Measurements from ENCODE around the gene ZNF280B. TPM values are rescaled to one million over a fixed set of nuclear protein-coding genes. Genes with fewer than 3 reads are reported as not detected.

The ZNF280B gene
- total RNA-seq, 3 donors from 2014 or later (not counting 1 experiment from before 2014, with no cell fraction given): 0.99 to 1.8 (median 1.6) TPM

DNA sequence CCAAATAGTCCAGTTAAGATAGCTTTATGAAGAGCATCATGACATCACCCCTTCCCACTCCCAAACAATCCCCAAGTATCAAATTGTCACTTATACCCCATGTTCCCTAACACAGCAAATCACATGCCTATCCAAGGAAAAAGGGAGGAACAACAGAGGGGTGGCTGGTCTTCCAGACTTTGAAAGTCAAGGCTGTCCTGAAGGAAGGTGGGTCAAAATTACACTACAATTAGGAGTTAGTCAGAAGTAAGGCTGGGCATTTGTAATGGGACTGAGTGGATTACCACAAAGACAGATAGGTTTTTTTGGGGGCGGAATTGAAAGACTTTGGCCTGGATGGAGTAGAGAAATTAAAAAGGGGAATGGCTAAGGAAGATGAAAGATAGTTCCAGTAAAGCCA, 44.6 kb upstream of the ZNF280B start:
- Histone ChIP-seq H3K27me3 (ENCODE audit: control insufficient read depth, insufficient read depth, low read length) (no peaks in the 10 kb centered on the region), H3K36me3 (ENCODE audit: control insufficient read depth, insufficient read depth, low read length) (no peaks in the 10 kb centered on the region), H3K4me1 (ENCODE audit: control insufficient read depth, insufficient read depth, low read length) (no peaks in the 10 kb centered on the region), H3K27ac (ENCODE audit: low read length) (no peak overlapping the region), H3K4me3 (ENCODE audit: low read length) (no peak overlapping the region), H3K9me3 (ENCODE audit: control insufficient read depth, insufficient read depth, low read length) (no peaks in the 10 kb centered on the region)
- Mint-ChIP-seq H3K36me3 (no peaks in the 10 kb centered on the region), H3K4me3 (no peak overlapping the region), H3K4me1 (no peaks in the 10 kb centered on the region), H3K27me3 (ENCODE audit: low read depth in 2 of 2) (no peaks in the 10 kb centered on the region), H3K27ac (no peak overlapping the region), H3K9me3 (no peaks in the 10 kb centered on the region)
- 80% methylated on average over 1 of the region's 1 CpG for WGBS (ENCODE audit: insufficient coverage)
- DNase-seq (no peak), ATAC-seq (no peak)
- intact Hi-C loops (cut with micrococcal nuclease): no loop called here
- TF ChIP-seq, protein P1, sequence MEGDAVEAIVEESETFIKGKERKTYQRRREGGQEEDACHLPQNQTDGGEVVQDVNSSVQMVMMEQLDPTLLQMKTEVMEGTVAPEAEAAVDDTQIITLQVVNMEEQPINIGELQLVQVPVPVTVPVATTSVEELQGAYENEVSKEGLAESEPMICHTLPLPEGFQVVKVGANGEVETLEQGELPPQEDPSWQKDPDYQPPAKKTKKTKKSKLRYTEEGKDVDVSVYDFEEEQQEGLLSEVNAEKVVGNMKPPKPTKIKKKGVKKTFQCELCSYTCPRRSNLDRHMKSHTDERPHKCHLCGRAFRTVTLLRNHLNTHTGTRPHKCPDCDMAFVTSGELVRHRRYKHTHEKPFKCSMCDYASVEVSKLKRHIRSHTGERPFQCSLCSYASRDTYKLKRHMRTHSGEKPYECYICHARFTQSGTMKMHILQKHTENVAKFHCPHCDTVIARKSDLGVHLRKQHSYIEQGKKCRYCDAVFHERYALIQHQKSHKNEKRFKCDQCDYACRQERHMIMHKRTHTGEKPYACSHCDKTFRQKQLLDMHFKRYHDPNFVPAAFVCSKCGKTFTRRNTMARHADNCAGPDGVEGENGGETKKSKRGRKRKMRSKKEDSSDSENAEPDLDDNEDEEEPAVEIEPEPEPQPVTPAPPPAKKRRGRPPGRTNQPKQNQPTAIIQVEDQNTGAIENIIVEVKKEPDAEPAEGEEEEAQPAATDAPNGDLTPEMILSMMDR (IDR thresholded peaks at IDR 0.05): no peak

DNA sequence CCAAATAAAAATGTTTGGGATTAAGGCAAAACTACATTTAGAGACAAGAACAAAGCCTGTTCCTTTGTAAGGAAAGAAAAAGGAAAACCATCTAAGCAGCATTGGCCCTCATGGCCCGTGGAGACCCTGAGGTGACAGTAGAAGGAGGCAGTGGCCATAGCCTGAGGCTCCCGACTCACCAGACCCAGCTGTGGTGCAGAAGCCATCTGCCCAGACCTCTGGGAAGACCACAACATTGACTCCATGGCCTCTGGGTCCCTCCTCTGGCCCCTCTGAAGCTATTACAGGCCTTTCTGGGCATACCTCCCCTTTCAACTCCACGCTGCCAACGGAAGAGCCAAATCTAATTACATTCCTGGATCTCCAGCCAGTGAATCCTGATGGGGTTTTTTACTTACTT, 44.1 kb upstream of the ZNF280B start:
- no peaks in the 10 kb centered on the region for H3K4me1 Mint-ChIP-seq
- no peaks in the 10 kb centered on the region for H3K27me3 ChIP-seq (ENCODE audit: control insufficient read depth, insufficient read depth, low read length)
- no peaks in the 10 kb centered on the region for H3K4me1 ChIP-seq (ENCODE audit: control insufficient read depth, insufficient read depth, low read length)
- TF ChIP-seq, protein P1 (IDR thresholded peaks at IDR 0.05): no peak
- H3K27ac ChIP-seq (ENCODE audit: low read length): no peak overlapping the region
- no peaks in the 10 kb centered on the region for H3K36me3 Mint-ChIP-seq
- H3K36me3 ChIP-seq (ENCODE audit: control insufficient read depth, insufficient read depth, low read length): no peaks in the 10 kb centered on the region
- WGBS (ENCODE audit: insufficient coverage): 58% methylated on average over 4 of the region's 4 CpGs
- intact Hi-C loops (cut with micrococcal nuclease): no loop called here
- no peaks in the 10 kb centered on the region for H3K9me3 Mint-ChIP-seq
- ATAC-seq: no peak
- H3K27me3 Mint-ChIP-seq (ENCODE audit: low read depth in 2 of 2): no peaks in the 10 kb centered on the region
- H3K4me3 Mint-ChIP-seq: no peak overlapping the region
- H3K27ac Mint-ChIP-seq: no peak overlapping the region
- DNase-seq: no peak
- no peak overlapping the region for H3K4me3 ChIP-seq (ENCODE audit: low read length)
- no peaks in the 10 kb centered on the region for H3K9me3 ChIP-seq (ENCODE audit: control insufficient read depth, insufficient read depth, low read length)

DNA sequence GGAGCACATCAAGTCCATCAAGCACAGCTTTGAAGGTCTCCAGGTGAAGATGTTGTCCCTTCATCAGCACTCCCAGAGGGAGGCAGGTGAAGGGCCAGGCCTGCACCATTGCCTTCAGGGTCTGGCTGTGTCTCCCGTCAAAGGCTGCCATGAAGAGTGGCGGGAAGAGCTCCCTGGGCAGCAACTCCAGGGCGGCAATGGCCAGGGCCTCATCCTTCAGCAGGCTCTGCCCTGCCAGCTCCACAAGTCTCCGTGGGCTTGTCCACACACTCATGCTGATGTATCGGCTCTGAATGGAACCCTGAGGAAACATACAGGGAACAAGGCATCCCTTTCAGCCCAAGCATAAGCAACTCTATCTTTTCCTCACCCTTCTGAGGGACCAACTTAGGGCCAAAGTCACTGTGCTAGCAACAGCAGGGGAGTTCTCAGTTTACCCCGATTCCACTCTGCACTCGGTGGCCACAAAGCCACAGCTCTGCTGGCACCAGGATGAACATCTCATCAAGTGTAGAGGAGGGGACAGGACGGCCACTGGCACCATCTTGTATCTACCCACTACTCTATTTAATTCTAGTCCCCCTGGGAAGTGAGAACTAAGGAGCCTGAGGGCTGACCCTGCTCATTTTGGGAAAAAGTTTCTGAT, 42.4 kb upstream of the ZNF280B start:
- Mint-ChIP-seq H3K9me3 (no peaks in the 10 kb centered on the region), H3K4me3 (no peak overlapping the region), H3K27ac (no peak overlapping the region), H3K36me3 (no peaks in the 10 kb centered on the region), H3K4me1 (no peaks in the 10 kb centered on the region), H3K27me3 (ENCODE audit: low read depth in 2 of 2) (no peaks in the 10 kb centered on the region)
- no peak for DNase-seq
- TF ChIP-seq, protein P1 (IDR thresholded peaks at IDR 0.05): no peak
- Histone ChIP-seq H3K27ac (ENCODE audit: low read length) (no peak overlapping the region), H3K36me3 (ENCODE audit: control insufficient read depth, insufficient read depth, low read length) (no peaks in the 10 kb centered on the region), H3K9me3 (ENCODE audit: control insufficient read depth, insufficient read depth, low read length) (no peaks in the 10 kb centered on the region), H3K27me3 (ENCODE audit: control insufficient read depth, insufficient read depth, low read length) (no peaks in the 10 kb centered on the region), H3K4me1 (ENCODE audit: control insufficient read depth, insufficient read depth, low read length) (no peaks in the 10 kb centered on the region), H3K4me3 (ENCODE audit: low read length) (no peak overlapping the region)
- WGBS (ENCODE audit: insufficient coverage): 89% methylated on average over 7 of the region's 8 CpGs
- no peak for ATAC-seq
- intact Hi-C loops (cut with micrococcal nuclease): no loop called here

DNA sequence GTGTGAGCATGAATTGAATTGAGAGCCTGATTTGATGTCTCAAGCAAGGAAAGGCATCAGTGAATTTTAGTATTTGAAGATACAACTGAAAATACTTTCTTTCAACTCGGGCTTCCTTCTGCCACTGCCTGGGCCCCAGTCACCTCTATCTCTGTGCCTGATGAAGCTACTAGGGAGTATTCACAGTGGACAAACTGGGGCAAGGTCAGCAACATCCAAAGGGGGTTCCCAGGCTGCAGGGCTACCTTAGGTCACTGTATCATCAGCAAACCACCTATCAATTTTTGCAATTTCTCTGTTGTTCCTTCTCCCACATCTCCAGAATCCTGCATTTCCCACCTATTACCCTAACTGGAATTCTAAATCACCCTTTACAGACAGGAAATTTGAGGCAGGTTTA, 40.4 kb upstream of the ZNF280B start:
- H3K27me3 ChIP-seq (ENCODE audit: control insufficient read depth, insufficient read depth, low read length): no peaks in the 10 kb centered on the region
- Mint-ChIP-seq H3K36me3 (no peaks in the 10 kb centered on the region), H3K27me3 (ENCODE audit: low read depth in 2 of 2) (no peaks in the 10 kb centered on the region), H3K27ac (no peak overlapping the region), H3K4me1 (no peaks in the 10 kb centered on the region), H3K9me3 (no peaks in the 10 kb centered on the region), H3K4me3 (no peak overlapping the region)
- intact Hi-C loops (cut with micrococcal nuclease): no loop called here
- no peaks in the 10 kb centered on the region for H3K36me3 ChIP-seq (ENCODE audit: control insufficient read depth, insufficient read depth, low read length)
- H3K4me1 ChIP-seq (ENCODE audit: control insufficient read depth, insufficient read depth, low read length): no peaks in the 10 kb centered on the region
- ATAC-seq: no peak
- TF ChIP-seq, protein P1 (IDR thresholded peaks at IDR 0.05): no peak
- H3K4me3 ChIP-seq (ENCODE audit: low read length): no peak overlapping the region
- 75% methylated on average over 1 of the region's 1 CpG for WGBS (ENCODE audit: insufficient coverage)
- H3K27ac ChIP-seq (ENCODE audit: low read length): no peak overlapping the region
- no peaks in the 10 kb centered on the region for H3K9me3 ChIP-seq (ENCODE audit: control insufficient read depth, insufficient read depth, low read length)
- DNase-seq: no peak

Data from natural killer cell (primary cell).